NCI-H345 (cell line): Measurements from ENCODE around the gene LILRB5.
A peak's percentile ranks its signal among the peaks of the same experiment; 100 is the strongest.
"Not testable (repeated sequence)": the region's sequence is repeated elsewhere in the genome, so short reads cannot be mapped to it uniquely, and the experiment has no call there.

ENCODE experiments used
- DNase-seq: peaks from one replicate; lab custom pipeline; 2025; lab: John Stamatoyannopoulos, UW

LILRB5 gene

DNA sequence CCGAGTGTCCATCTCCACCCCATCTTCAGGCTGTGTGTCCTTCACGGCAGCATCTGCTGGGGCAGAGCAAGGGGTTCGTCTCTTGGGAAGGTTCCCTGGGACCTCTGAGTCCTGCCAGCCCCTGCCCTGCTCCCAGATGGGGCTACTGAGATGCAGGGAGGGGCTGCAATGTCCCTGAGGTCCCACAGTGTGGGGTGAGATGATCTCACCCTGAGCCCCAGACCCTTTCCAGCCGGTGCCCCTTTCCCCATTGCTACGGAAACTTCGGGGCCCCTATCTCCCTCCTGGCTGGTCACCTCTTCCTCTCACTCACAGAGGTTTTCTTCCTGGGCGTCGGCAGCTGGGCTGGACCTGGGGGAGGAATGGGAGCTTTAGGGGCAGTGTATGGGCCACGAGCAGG, 18.9 kb upstream of the LILRB5 start:
- no peak for DNase-seq

- not testable (repeated sequence) for DNase-seq
These were observed 17.4 kb upstream of the LILRB5 start for GRCh38 chr19:54274516-54274915.

GRCh38 chr19:54273821-54274220, 16.7 kb upstream of the LILRB5 start:
- no peak for DNase-seq

GRCh38 chr19:54272181-54272580, 15.1 kb upstream of the LILRB5 start:
- not testable (repeated sequence) for DNase-seq

DNA sequence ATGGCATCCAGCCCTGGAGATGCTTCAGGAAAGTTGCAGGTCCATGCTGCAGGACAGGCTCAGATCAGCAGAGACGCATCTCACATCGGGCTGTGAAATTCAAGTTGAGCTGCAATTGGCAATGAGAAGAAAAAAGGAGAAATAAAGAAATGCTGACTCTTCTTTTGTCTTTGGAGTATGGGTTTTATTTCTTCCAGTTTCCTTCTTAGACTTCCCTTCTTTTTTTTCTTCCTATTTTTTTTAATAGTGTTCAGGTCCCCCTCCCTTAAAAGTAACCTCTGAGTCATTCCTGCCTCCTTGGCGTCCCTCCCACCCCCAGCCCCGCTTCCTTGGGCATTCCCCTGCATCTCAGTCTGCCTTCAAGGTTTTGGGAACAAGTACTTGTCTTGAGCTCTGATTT, 14.5 kb upstream of the LILRB5 start:
- DNase-seq: not testable (repeated sequence)

DNA sequence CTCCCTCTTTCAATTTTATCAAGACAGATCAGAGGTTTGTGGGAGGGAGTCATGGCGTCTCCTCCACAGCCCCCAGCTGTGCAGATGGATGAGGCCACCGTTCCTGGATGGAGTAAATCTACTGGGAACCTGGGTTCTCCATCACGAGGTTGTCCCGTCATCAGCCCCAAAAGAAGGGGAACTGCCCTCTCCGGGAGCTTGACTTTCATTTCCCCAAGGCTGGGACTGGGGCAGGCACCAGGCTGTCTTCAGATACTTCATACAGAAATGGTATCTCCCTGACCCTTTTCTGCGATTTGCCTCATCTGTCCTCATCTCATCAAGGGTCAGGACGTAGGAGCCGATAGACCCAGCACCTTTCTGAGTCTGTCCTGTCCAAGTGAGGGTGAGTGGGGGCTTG, 14.0 kb upstream of the LILRB5 start:
- DNase-seq: no peak

GRCh38 chr19:54268936-54269335, 11.9 kb upstream of the LILRB5 start:
- DNase-seq: no peak

DNA sequence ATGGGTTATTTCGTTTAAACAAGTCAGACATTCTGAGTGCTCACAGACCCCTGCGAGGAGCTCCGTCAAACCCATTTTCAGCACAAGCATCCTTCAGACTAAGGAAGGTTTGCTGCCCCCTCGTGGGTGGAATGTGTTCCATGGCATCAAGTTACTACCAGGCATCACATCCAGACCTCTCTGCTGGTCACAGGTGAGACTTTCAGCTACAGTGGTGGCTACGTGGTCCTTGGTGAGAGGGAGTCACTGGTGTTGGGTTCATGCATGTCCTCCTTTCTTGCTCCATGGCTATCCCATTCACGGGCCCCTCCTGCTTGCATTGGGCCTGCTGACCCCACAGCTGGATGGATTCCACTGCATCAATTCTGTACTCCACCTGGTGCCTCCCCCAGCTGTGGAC, 9.1 kb upstream of the LILRB5 start:
- DNase-seq: peak; percentile 10

DNA sequence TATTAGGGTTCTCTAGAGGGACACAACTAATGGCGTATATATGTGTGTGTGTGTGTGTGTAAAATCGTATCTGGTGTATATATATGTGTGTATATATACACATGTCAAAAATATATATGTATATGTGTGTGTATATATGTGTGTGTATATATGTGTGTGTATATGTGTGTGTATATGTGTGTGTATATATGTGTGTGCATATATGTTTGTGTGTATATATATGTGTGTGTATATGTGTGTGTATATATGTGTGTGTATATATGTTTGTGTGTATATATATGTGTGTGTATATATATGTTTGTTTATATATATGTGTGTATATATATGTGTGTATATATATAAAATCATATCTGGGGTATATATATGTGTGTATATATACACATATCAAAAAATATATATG, 5.4 kb upstream of the LILRB5 start:
- no peak for DNase-seq

DNA sequence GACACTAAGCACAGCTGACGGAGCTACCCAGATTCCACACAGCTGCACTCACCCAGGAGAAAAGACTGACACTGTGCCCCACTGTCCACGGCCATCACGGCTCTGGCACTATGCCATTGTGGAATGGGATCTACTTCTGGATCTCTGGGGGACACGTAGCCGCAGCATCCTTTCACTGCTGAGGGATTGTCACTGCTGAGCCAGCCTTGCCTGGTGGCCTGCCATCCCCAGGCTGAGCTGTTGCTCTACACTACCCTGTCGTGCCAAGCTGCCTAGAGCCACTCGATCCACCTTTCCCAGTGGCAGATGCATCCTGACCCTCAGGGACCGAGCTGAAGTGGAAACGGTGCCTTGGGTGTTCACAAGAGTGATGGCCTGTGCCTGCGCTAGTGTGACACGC, 5.0 kb upstream of the LILRB5 start:
- no peak for DNase-seq

- no peak for DNase-seq
These were observed 590 bp downstream of the LILRB5 start for GRCh38 chr19:54256250-54257115.

GRCh38 chr19:54255105-54255775, 1.8 kb downstream of the LILRB5 start:
- DNase-seq: no peak

- DNase-seq: no peak
These were observed 2.7 kb downstream of the LILRB5 start for GRCh38 chr19:54254195-54254906.

DNA sequence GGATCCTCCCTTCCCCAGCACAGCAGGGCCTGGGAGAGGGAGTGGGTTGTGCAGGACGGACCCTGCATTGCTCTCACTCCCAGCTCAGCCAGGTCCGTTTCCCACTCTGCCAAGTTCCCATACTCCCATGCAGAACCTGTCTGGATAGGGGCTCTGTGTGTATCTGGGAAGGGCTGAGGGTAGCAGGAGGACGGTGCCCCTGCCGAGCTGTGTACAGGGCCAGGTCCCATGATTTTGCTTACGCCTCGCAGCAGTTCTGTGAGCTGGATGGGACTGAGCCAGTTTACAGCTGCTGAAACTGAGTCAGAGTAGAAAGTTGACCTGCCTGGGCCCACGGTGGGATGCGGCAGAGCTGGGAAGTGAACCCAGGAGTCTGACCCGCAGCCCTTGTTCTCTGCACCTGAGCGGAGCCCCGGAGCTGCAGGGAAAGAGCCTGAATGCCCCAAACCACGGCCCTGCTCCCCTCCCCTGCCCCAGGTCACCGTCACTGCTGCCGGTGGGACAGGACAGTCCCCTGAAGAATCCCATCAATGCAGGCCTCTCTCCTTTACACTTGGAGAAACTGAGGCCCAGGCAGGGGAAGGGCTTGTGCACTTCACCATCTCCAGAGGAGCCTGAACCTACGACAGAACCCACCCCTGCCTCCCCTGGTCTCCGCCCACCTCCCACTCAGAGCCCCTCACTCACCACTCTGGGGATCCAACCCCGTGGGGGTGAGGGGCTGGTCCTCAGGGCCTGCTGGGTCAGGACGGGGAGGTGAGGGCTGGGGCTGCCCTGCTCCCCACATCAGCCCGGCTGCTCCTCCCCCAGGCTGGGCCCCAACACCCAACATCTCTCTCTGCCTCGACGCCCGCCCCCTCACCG, 3.5 kb downstream of the LILRB5 start:
- no peak for DNase-seq

GRCh38 chr19:54252845-54253244, 4.2 kb downstream of the LILRB5 start:
- DNase-seq: no peak

DNA sequence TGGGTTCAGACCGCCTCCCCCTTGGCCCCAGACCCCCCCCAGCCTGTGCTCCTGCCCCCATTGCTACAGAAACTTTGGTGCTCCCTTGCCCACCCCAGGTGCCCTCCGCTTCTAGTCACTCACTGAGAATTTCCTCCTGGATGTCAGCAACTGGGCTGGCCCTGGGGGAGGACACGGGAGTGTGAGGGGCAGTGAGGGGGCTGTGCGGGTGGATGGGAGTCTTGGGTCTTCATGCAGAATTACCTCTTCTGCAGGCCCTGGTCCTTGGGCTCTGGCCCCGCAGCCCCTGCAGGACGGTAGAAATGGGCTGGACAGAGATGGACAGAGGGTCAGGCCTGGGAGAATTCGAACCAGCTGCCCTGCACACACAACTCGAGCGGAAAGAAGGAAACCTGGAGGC, 4.8 kb downstream of the LILRB5 start:
- DNase-seq: no peak

GRCh38 chr19:54248016-54248601, 9.0 kb downstream of the LILRB5 start:
- DNase-seq: no peak

GRCh38 chr19:54247106-54247930, 9.8 kb downstream of the LILRB5 start:
- no peak for DNase-seq

- DNase-seq: no peak
These were observed 11.1 kb downstream of the LILRB5 start for GRCh38 chr19:54245936-54246335.

GRCh38 chr19:54243809-54244208, 13.3 kb downstream of the LILRB5 start:
- DNase-seq: not testable (repeated sequence)

DNA sequence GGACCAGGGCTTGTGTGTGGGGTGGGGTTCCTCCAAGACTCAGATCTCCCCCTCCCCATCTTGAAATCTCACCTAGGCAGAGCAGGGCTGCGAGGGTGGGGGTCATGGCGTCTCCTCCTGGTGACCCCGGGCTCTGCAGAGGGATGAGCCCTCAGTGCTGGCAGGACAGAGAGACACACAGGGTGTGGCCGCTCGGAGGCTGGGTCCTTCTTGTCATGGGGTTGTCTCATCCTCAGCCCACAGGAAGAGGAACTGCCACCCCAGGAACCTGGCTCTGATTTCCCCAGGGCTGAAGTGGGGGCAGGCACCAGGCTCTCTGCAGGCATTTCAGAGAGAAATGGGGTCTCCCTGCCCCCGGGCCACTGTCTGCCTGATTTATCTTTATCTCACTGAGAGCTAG, 14.4 kb downstream of the LILRB5 start, which contains the start of gene LILRA6:
LILRA6 (minus strand) TSS at position 145 of the 400 bp plus-strand sequence.
- DNase-seq: not testable (repeated sequence)
